Dendritic cell treated with granulocyte-macrophage colony-stimulating factor and Interleukin-4, amounts not matched to agents 40 ng/mL and 50 ng/mL, for 4 days (primary cell): ENCODE measurements around the gene PARD3.

Experiments used
- H3K27ac Mint-ChIP-seq: one replicate; pipeline ENCODE4 v1.8.0; 2022; ENCODE audit warnings: mild to moderate bottlenecking, mixed read lengths
- H3K27me3 Mint-ChIP-seq: one replicate; pipeline ENCODE4 v1.8.0; 2022; ENCODE audit warnings: mild to moderate bottlenecking, mixed read lengths
- H3K36me3 Mint-ChIP-seq: one replicate; pipeline ENCODE4 v1.8.0; 2022; ENCODE audit warnings: low read depth, mixed read lengths
- H3K4me1 Mint-ChIP-seq: one replicate; pipeline ENCODE4 v1.8.0; 2022; ENCODE audit warnings: low read depth, mixed read lengths
- H3K4me3 Mint-ChIP-seq: one replicate; pipeline ENCODE4 v1.8.0; 2022; ENCODE audit warnings: mild to moderate bottlenecking, moderate library complexity, mixed read lengths
- H3K9me3 Mint-ChIP-seq: one replicate; pipeline ENCODE4 v1.8.0; 2022; ENCODE audit warnings: mixed read lengths
- intact Hi-C: fragments of 100-400 bp; cut with micrococcal nuclease; formaldehyde crosslinking; loops from one replicate; pipeline ENCODE4 v1.15.0; 2022

PARD3 gene

DNA sequence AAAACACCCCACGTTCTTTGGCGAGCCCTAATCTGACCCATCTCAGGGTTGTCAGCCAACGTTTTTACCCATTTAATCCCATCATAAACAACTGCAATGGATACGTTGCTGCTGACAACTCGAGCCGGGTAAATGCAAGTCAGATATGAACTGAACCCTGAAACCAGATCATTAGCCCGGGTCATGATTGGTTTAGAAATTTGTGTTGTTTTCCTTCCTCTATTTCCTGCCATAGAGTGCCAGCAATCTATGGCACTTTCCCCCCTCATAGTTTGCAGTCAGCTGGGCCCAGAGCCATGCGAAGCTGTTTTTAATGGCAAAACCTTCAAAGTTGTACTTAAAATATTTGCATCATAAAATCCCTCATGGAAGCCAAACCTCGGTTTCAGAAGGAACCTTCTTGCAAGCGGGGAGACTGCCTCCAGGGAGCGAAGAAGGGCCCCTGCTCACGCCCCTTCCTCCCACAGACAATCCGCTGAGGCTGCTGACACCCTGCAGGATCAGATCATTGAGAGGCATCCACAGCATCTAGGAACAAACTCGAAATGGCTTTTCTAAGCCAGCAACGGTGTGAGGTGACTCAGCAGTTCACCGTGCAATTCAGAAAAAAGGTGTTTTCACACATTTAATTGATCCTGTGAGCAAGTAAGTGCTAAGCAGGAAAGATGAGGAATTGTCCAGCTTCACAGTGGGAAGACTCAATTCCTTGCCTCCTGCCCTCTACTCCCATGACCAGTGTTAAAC is 710.1 kb downstream of the PARD3 start:
- H3K4me3 Mint-ChIP-seq: no peak overlapping the region
- H3K27ac Mint-ChIP-seq: no peak overlapping the region
- intact Hi-C loops: no loop called here
- peaks cover 1% of the 10 kb centered on the region for H3K27me3 Mint-ChIP-seq
- no peaks in the 10 kb centered on the region for H3K36me3 Mint-ChIP-seq
- H3K9me3 Mint-ChIP-seq: no peaks in the 10 kb centered on the region
- H3K4me1 Mint-ChIP-seq: peaks cover 5% of the 10 kb centered on the region

GRCh38 chr10:34102893-34103506 is 712.1 kb downstream of the PARD3 start:
- Mint-ChIP-seq H3K4me3 (no peak overlapping the region), H3K4me1 (peaks cover 5% of the 10 kb centered on the region), H3K27ac (no peak overlapping the region), H3K9me3 (peaks cover 8% of the 10 kb centered on the region), H3K27me3 (peaks cover 1% of the 10 kb centered on the region), H3K36me3 (no peaks in the 10 kb centered on the region)
- intact Hi-C loops: no loop called here

DNA sequence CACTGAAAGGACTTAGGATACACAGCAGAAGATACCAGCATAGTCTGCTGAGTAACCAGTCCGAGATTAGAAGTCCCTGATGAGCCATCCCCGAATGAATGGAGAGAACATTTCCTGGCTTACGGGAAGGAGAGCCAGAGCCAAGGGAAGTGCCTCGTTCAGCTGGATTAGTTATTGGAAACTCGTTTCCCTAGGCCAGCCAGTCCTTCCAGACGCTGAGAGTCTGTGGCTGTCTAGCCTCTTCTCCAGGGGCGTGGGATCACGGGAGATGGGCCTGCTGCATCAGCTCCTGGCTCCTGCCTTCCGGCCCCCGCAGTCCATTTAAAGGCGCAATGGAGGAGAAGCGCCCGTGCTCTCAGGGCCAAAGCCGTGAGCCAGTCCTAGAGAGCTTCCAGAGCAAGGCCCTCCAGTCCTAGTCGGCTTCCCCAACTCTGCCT is 712.8 kb downstream of the PARD3 start:
- no peaks in the 10 kb centered on the region for H3K36me3 Mint-ChIP-seq
- intact Hi-C loops: no loop called here
- H3K27me3 Mint-ChIP-seq: peaks cover 1% of the 10 kb centered on the region
- no peak overlapping the region for H3K27ac Mint-ChIP-seq
- H3K9me3 Mint-ChIP-seq: peaks cover 14% of the 10 kb centered on the region
- H3K4me1 Mint-ChIP-seq: peaks cover 5% of the 10 kb centered on the region
- no peak overlapping the region for H3K4me3 Mint-ChIP-seq

DNA sequence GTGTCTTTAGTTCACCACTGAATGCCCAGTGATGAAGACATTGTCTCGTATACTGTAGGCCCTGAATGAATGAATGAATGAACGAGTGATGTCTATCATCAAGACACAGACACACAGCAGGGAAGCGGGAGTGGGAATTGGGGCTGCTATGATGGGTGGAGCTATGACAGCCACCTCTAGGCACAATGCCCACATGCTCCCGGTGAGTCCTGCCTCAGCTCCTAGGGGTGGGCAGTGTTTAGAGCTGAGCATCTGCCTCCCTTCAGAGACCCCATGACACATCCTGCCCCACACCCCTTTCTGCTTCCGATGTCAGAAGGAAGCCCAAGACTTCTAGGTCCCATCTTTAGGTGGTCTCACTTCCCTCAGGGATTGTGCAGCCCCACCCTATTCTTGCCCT is 714.1 kb downstream of the PARD3 start:
- Mint-ChIP-seq H3K4me3 (no peak overlapping the region), H3K36me3 (no peaks in the 10 kb centered on the region), H3K27me3 (peaks cover 1% of the 10 kb centered on the region), H3K27ac (no peak overlapping the region), H3K9me3 (peaks cover 22% of the 10 kb centered on the region), H3K4me1 (peaks cover 5% of the 10 kb centered on the region)
- intact Hi-C loops: no loop called here

- intact Hi-C loops: no loop called here
- H3K27ac Mint-ChIP-seq: no peak overlapping the region
- no peak overlapping the region for H3K4me3 Mint-ChIP-seq
- peaks cover 42% of the 10 kb centered on the region for H3K9me3 Mint-ChIP-seq
- H3K36me3 Mint-ChIP-seq: no peaks in the 10 kb centered on the region
- H3K4me1 Mint-ChIP-seq: peaks cover 5% of the 10 kb centered on the region
- H3K27me3 Mint-ChIP-seq: no peaks in the 10 kb centered on the region
These were observed 716.1 kb downstream of the PARD3 start for GRCh38 chr10:34098821-34099567.

DNA sequence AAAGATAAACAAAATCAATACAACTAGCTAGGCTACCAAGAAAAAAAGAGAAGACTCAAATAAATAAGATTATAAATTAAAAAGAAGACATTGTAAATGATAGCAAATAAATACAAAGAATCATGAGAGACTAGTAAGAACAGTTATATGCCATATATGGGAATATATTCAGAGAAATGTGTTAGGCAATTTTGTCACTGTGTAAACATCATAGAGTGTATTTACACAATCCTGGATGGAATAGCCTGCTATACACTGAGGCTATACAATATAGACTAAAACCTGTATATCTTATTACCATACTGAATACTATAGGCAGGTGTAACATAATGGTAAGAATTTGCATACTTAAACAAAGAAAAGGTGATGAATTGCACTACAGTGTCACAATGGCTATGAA is 717.4 kb downstream of the PARD3 start:
- H3K9me3 Mint-ChIP-seq: peaks cover 49% of the 10 kb centered on the region
- no peaks in the 10 kb centered on the region for H3K27me3 Mint-ChIP-seq
- H3K4me1 Mint-ChIP-seq: no peaks in the 10 kb centered on the region
- no peaks in the 10 kb centered on the region for H3K36me3 Mint-ChIP-seq
- no peak overlapping the region for H3K4me3 Mint-ChIP-seq
- H3K27ac Mint-ChIP-seq: no peak overlapping the region
- intact Hi-C loops: no loop called here

DNA sequence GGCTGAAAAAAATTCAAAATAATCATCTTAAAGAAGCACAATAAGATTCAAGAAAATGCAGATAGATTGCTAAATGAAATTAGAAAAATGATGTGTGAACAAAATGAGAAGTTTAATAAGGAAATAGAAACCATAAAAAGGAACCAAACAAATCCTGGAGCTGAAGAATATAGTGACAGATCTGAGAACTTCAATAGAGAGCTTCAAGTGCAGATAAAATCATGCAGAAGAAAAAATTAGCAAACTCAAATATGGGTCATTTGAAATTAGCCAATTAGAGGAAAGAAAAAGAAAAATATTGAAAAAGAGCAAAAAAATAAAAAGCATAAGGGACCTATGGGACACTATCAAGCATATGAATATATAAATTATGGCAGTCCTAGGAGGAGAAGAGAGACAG is 720.1 kb downstream of the PARD3 start:
- no peak overlapping the region for H3K4me3 Mint-ChIP-seq
- intact Hi-C loops: no loop called here
- no peaks in the 10 kb centered on the region for H3K4me1 Mint-ChIP-seq
- H3K27me3 Mint-ChIP-seq: no peaks in the 10 kb centered on the region
- H3K9me3 Mint-ChIP-seq: peaks cover 70% of the 10 kb centered on the region
- H3K27ac Mint-ChIP-seq: no peak overlapping the region
- no peaks in the 10 kb centered on the region for H3K36me3 Mint-ChIP-seq

DNA sequence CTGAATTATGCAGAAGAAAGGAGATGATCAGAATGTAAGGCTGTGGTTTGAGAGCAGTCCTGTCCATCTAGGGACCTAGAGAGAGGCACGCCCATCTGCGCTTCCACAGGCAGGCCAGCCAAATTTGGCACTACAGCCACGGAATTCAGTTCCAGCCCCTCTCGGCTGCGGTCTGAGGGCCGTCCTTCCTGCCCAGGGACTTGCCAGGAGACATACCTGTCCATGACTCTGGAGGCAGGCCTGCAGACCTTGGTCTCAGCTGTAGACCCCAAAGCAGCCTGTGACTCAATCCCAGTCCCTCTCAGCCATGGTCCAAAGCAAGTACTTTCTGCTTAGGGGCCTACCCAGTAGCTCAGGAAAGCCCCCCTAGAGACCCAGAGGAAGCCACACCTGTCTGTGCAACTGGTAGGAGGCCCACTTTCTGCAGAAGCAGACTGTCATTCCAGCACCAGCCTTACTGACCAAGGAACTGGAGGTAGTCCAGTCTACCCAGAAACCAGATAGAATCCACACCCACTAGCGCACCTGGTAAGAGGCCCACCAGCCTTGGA is 720.9 kb downstream of the PARD3 start:
- peaks cover 65% of the 10 kb centered on the region for H3K9me3 Mint-ChIP-seq
- H3K4me1 Mint-ChIP-seq: no peaks in the 10 kb centered on the region
- H3K36me3 Mint-ChIP-seq: no peaks in the 10 kb centered on the region
- H3K4me3 Mint-ChIP-seq: no peak overlapping the region
- H3K27ac Mint-ChIP-seq: no peak overlapping the region
- H3K27me3 Mint-ChIP-seq: no peaks in the 10 kb centered on the region
- intact Hi-C loops: no loop called here

DNA sequence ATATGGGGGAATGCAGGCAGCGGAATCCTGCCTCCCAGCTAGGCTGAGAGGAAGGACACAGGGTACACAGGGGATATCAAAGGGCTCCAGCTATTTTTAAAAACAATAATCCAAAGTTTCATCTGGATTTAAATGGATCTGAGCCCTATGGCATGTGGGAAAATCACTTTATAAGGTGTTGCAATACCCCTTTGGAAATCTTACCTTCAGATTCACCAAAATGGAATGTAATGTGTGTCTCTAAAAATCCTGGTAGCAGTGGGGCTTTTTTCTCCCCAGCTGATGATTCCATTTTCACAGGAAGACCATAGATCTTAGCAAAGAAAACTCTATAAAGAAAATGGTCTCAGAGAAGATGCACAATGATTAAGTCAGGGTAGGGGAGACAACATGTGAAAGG is 722.2 kb downstream of the PARD3 start:
- no peak overlapping the region for H3K4me3 Mint-ChIP-seq
- H3K27me3 Mint-ChIP-seq: no peaks in the 10 kb centered on the region
- H3K4me1 Mint-ChIP-seq: no peaks in the 10 kb centered on the region
- peaks cover 62% of the 10 kb centered on the region for H3K9me3 Mint-ChIP-seq
- H3K27ac Mint-ChIP-seq: no peak overlapping the region
- H3K36me3 Mint-ChIP-seq: no peaks in the 10 kb centered on the region
- intact Hi-C loops: no loop called here

DNA sequence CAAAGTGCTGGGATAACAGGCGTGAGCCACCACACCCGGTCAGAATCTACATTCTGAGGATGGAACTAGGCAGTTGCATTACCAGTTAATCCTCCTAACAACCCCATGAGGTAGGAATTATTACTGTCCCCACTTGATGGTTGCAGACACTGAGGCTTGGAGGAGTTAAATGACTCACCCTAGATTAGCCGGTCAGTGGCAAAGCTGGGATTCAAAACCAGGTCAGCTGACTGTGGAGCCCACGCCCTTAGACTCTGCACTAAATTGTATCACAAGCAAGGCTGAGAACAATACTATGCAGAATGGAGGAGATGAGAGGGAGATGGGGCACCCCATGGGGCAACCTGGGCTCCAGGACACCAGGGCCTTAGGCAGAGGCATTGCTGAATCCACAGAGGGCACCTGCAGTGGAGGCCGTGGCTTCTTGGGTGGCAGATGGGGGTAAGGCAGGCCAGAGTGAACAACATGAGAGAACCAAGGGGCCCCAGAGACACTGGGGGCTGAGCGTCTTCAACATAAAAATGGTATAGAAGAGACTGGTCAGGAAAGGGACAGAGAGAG is 723.4 kb downstream of the PARD3 start:
- intact Hi-C loops: no loop called here
- peaks cover 54% of the 10 kb centered on the region for H3K9me3 Mint-ChIP-seq
- H3K27me3 Mint-ChIP-seq: no peaks in the 10 kb centered on the region
- no peak overlapping the region for H3K4me3 Mint-ChIP-seq
- no peaks in the 10 kb centered on the region for H3K4me1 Mint-ChIP-seq
- no peak overlapping the region for H3K27ac Mint-ChIP-seq
- no peaks in the 10 kb centered on the region for H3K36me3 Mint-ChIP-seq

DNA sequence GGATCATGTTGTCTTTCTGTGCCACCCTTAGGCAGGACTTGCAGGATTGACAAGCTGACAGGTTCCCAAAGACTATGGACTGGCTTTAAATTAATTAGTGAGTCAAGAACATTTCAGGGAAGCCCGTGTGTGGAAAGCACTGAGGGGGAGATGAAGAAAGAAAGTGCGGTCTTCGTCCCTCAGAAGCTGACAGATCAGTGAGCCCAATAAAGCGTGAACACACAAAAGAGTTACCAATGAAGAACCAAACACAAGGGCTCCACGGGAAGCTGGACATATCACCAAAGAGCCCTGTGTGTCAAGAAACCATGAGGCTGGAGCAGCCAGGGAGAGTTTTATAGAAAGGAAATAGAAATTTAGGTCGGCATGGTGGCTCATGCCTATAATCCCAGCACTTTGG is 725.8 kb downstream of the PARD3 start:
- H3K4me1 Mint-ChIP-seq: no peaks in the 10 kb centered on the region
- H3K36me3 Mint-ChIP-seq: no peaks in the 10 kb centered on the region
- H3K27me3 Mint-ChIP-seq: no peaks in the 10 kb centered on the region
- H3K27ac Mint-ChIP-seq: no peak overlapping the region
- no peak overlapping the region for H3K4me3 Mint-ChIP-seq
- peaks cover 50% of the 10 kb centered on the region for H3K9me3 Mint-ChIP-seq
- intact Hi-C loops: no loop called here

GRCh38 chr10:34088208-34088794 is 726.8 kb downstream of the PARD3 start:
- no peak overlapping the region for H3K27ac Mint-ChIP-seq
- H3K4me3 Mint-ChIP-seq: no peak overlapping the region
- H3K4me1 Mint-ChIP-seq: no peaks in the 10 kb centered on the region
- no peaks in the 10 kb centered on the region for H3K27me3 Mint-ChIP-seq
- H3K9me3 Mint-ChIP-seq: peaks cover 51% of the 10 kb centered on the region
- no peaks in the 10 kb centered on the region for H3K36me3 Mint-ChIP-seq
- intact Hi-C loops: no loop called here

- Mint-ChIP-seq H3K27me3 (no peaks in the 10 kb centered on the region), H3K4me1 (no peaks in the 10 kb centered on the region), H3K4me3 (no peak overlapping the region), H3K27ac (no peak overlapping the region), H3K36me3 (no peaks in the 10 kb centered on the region), H3K9me3 (peaks cover 45% of the 10 kb centered on the region)
- intact Hi-C loops: no loop called here
These were observed 728.0 kb downstream of the PARD3 start for GRCh38 chr10:34087095-34087418.

- H3K4me3 Mint-ChIP-seq: no peak overlapping the region
- peaks cover 10% of the 10 kb centered on the region for H3K4me1 Mint-ChIP-seq
- intact Hi-C loops: no loop called here
- H3K27ac Mint-ChIP-seq: no peak overlapping the region
- H3K36me3 Mint-ChIP-seq: no peaks in the 10 kb centered on the region
- H3K27me3 Mint-ChIP-seq: peaks cover 10% of the 10 kb centered on the region
- H3K9me3 Mint-ChIP-seq: peaks cover 30% of the 10 kb centered on the region
These were observed 731.5 kb downstream of the PARD3 start for GRCh38 chr10:34083567-34083966.
